ENCODE results near the gene GAB2.
A peak's percentile ranks its signal among the peaks of the same experiment; 100 is the strongest.

Gene GAB2

GRCh38 chr11:78355309-78355705, 62.3 kb downstream of the GAB2 start:
- Histone ChIP-seq H3K27me3 (no peaks in the 10 kb centered on the region), H3K4me3 (ENCODE audit: low read depth, low read length) (no peak overlapping the region), H3K36me3 (no peaks in the 10 kb centered on the region), H3K9me3 (no peaks in the 10 kb centered on the region), H3K4me1 (peaks cover 21% of the 10 kb centered on the region)
- no peak for DNase-seq
- TF ChIP-seq CTCF (IDR thresholded peaks at IDR 0.05; ENCODE audit: low read depth, low read length) = no peak

GRCh38 chr11:78354408-78355308, 63.0 kb downstream of the GAB2 start:
- Histone ChIP-seq H3K36me3 (no peaks in the 10 kb centered on the region), H3K9me3 (no peaks in the 10 kb centered on the region), H3K27me3 (no peaks in the 10 kb centered on the region), H3K4me3 (ENCODE audit: low read depth, low read length) (no peak overlapping the region), H3K4me1 (peaks cover 21% of the 10 kb centered on the region)
- no peak for TF ChIP-seq CTCF (IDR thresholded peaks at IDR 0.05; ENCODE audit: low read depth, low read length)
- DNase-seq = peak; percentile 32

- no peaks in the 10 kb centered on the region for H3K36me3 ChIP-seq
- TF ChIP-seq CTCF (IDR thresholded peaks at IDR 0.05; ENCODE audit: low read depth, low read length) = no peak
Observed at GRCh38 chr11:78351979-78352841, 65.4 kb downstream of the GAB2 start.

GRCh38 chr11:78351193-78351592, 66.4 kb downstream of the GAB2 start:
- no peak for TF ChIP-seq CTCF (IDR thresholded peaks at IDR 0.05; ENCODE audit: low read depth, low read length)
- Histone ChIP-seq H3K4me1 (peaks cover 21% of the 10 kb centered on the region), H3K36me3 (no peaks in the 10 kb centered on the region), H3K9me3 (no peaks in the 10 kb centered on the region), H3K4me3 (ENCODE audit: low read depth, low read length) (no peak overlapping the region), H3K27me3 (no peaks in the 10 kb centered on the region)
- no peak for DNase-seq

More at GRCh38 chr11:78351979-78352841, 65.4 kb downstream of the GAB2 start:
- no peak overlapping the region for H3K4me3 ChIP-seq (ENCODE audit: low read depth, low read length)
- no peaks in the 10 kb centered on the region for H3K9me3 ChIP-seq
- no peaks in the 10 kb centered on the region for H3K27me3 ChIP-seq
- peak; percentile 50 for DNase-seq
- H3K4me1 ChIP-seq = peaks cover 21% of the 10 kb centered on the region

GRCh38 chr11:78350646-78351165, 66.9 kb downstream of the GAB2 start:
- H3K36me3 ChIP-seq = no peaks in the 10 kb centered on the region
- DNase-seq = no peak
- H3K27me3 ChIP-seq = no peaks in the 10 kb centered on the region
- TF ChIP-seq CTCF (IDR thresholded peaks at IDR 0.05; ENCODE audit: low read depth, low read length) = no peak
- no peaks in the 10 kb centered on the region for H3K9me3 ChIP-seq
- H3K4me3 ChIP-seq (ENCODE audit: low read depth, low read length) = no peak overlapping the region
- H3K4me1 ChIP-seq = peaks cover 21% of the 10 kb centered on the region
